HepG2 (cell line): ENCODE measurements around the gene RCOR3. TPM values are rescaled to one million over a fixed set of nuclear protein-coding genes. Genes with fewer than 3 reads are reported as not detected.
A peak's percentile ranks its signal among the peaks of the same experiment; 100 is the strongest.

Experiments
- EED ChIP-seq: sonication (generic); formaldehyde crosslinking; IDR thresholded peaks from 2 replicates; pipeline ENCODE4 v1.5.0; 2020; ENCODE audit warnings: mild to moderate bottlenecking, missing genetic modification reagents
- ETV5 ChIP-seq: IDR thresholded peaks from 2 replicates; pipeline ENCODE4 v1.6.1; 2018; ENCODE audit warnings: missing biosample characterization, missing genetic modification reagents, inconsistent platforms, borderline replicate concordance
- SOX5 ChIP-seq: IDR thresholded peaks from 2 replicates; pipeline ENCODE4 v1.6.1; 2016; ENCODE audit warnings: borderline replicate concordance
- ZC3H13 ChIP-seq: sonication (generic); formaldehyde crosslinking; IDR thresholded peaks from 2 replicates; pipeline ENCODE4 v1.8.1; 2023; ENCODE audit warnings: mild to moderate bottlenecking, missing genetic modification reagents, moderate library complexity
- ZMAT3 ChIP-seq: sonication (generic); formaldehyde crosslinking; conservative IDR thresholded peaks from 2 replicates; pipeline ENCODE4 v1.7.0; 2021; ENCODE audit warnings: missing genetic modification reagents
- polyA plus RNA-seq, 8 experiments: library from polyadenylated mRNA; depleted of rRNA in 3 of 8; stranded (reverse) in 7 of 8; unstranded in 1 of 8; fragments of >200 nt; fragmentation: Illumina TruSeq in 4 of 8; extraction: Trizol in 4 of 8; gene quantifications; 2 replicates each; pipeline versions ENCODE4 v1.2.1 to v1.2.3, GENCODE V29; 2011 to 2016; ENCODE audit warnings: low read depth in 4 of 8, missing spikeins in 1 of 8, mixed read lengths in 1 of 8; ENCODE audit not compliant: insufficient read depth in 1 of 8
- total RNA-seq, 5 experiments: library from RNA; depleted of rRNA; stranded (reverse); fragments of >200 nt; fragmentation: Illumina TruSeq; extraction: Trizol; gene quantifications; 2 replicates each; pipeline ENCODE4 v1.2.3, GENCODE V29; 2016; ENCODE audit warnings: low read depth in 1 of 5
- TF ChIP-seq, protein P1 (sequence below), 2 experiments: sonication (generic) in 1 of 2; formaldehyde crosslinking in 1 of 2; IDR thresholded peaks; 2 replicates each; pipeline versions ENCODE4 v1.4.0 to v1.6.1; 2016 to 2020; ENCODE audit warnings: borderline replicate concordance in 1 of 2, low read depth in 1 of 2, mild to moderate bottlenecking in 1 of 2, missing genetic modification reagents in 1 of 2
- TF ChIP-seq, protein P2 (sequence below): IDR thresholded peaks from 2 replicates; pipeline ENCODE4 v1.6.1; 2016
- TF ChIP-seq, protein P3 (sequence below): sonication (generic); formaldehyde crosslinking; conservative IDR thresholded peaks from 2 replicates; pipeline ENCODE4 v1.4.0; 2020; ENCODE audit warnings: missing genetic modification reagents
- TF ChIP-seq, protein P4 (sequence below): sonication (generic); formaldehyde crosslinking; IDR thresholded peaks from 2 replicates; pipeline ENCODE4 v1.5.1; 2020; ENCODE audit warnings: mild to moderate bottlenecking, missing genetic modification reagents, borderline replicate concordance
- TF ChIP-seq, protein P5 (sequence below): sonication (generic); formaldehyde crosslinking; IDR thresholded peaks from 2 replicates; pipeline ENCODE4 v1.4.0; 2020; ENCODE audit warnings: missing genetic modification reagents

Gene RCOR3
- total and polyA plus RNA-seq, 2 of the 13 experiments (the other 11 are each of a cell fraction or from before 2014, with no cell fraction given) = 16.8 to 31.6 TPM

DNA sequence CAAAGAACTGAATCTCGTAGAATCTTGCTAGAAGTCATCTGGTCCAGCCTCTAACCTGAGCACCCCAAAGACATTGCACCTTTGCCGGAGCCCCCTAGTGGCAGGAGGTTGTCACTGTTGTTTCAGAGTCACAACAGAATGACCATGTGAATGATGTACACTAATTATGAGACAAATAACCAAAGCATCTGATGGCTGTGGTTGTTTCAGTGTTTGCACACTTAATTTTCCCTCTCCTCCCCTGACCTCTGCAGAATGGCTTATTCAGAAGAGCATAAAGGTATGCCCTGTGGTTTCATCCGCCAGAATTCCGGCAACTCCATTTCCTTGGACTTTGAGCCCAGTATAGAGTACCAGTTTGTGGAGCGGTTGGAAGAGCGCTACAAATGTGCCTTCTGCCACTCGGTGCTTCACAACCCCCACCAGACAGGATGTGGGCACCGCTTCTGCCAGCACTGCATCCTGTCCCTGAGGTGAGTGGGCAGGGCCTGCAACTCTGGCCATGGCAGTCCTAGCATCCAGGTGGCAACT, 93.9 kb downstream of the RCOR3 start (continued):
- TF ChIP-seq, protein P1, sequence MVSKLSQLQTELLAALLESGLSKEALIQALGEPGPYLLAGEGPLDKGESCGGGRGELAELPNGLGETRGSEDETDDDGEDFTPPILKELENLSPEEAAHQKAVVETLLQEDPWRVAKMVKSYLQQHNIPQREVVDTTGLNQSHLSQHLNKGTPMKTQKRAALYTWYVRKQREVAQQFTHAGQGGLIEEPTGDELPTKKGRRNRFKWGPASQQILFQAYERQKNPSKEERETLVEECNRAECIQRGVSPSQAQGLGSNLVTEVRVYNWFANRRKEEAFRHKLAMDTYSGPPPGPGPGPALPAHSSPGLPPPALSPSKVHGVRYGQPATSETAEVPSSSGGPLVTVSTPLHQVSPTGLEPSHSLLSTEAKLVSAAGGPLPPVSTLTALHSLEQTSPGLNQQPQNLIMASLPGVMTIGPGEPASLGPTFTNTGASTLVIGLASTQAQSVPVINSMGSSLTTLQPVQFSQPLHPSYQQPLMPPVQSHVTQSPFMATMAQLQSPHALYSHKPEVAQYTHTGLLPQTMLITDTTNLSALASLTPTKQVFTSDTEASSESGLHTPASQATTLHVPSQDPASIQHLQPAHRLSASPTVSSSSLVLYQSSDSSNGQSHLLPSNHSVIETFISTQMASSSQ (IDR thresholded peaks at IDR 0.05; ENCODE audit: low read depth) = no peak
- TF ChIP-seq, protein P1 (CRISPR knock-in tag; IDR thresholded peaks at IDR 0.05; ENCODE audit: borderline replicate concordance) = no peak
- TF ChIP-seq, protein P2, sequence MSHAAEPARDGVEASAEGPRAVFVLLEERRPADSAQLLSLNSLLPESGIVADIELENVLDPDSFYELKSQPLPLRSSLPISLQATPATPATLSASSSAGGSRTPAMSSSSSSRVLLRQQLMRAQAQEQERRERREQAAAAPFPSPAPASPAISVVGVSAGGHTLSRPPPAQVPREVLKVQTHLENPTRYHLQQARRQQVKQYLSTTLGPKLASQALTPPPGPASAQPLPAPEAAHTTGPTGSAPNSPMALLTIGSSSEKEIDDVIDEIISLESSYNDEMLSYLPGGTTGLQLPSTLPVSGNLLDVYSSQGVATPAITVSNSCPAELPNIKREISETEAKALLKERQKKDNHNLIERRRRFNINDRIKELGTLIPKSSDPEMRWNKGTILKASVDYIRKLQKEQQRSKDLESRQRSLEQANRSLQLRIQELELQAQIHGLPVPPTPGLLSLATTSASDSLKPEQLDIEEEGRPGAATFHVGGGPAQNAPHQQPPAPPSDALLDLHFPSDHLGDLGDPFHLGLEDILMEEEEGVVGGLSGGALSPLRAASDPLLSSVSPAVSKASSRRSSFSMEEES (CRISPR knock-in tag) = no peak
- TF ChIP-seq, protein P3, sequence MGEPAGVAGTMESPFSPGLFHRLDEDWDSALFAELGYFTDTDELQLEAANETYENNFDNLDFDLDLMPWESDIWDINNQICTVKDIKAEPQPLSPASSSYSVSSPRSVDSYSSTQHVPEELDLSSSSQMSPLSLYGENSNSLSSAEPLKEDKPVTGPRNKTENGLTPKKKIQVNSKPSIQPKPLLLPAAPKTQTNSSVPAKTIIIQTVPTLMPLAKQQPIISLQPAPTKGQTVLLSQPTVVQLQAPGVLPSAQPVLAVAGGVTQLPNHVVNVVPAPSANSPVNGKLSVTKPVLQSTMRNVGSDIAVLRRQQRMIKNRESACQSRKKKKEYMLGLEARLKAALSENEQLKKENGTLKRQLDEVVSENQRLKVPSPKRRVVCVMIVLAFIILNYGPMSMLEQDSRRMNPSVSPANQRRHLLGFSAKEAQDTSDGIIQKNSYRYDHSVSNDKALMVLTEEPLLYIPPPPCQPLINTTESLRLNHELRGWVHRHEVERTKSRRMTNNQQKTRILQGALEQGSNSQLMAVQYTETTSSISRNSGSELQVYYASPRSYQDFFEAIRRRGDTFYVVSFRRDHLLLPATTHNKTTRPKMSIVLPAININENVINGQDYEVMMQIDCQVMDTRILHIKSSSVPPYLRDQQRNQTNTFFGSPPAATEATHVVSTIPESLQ (CRISPR knock-in tag) = no peak
- TF ChIP-seq, protein P4, sequence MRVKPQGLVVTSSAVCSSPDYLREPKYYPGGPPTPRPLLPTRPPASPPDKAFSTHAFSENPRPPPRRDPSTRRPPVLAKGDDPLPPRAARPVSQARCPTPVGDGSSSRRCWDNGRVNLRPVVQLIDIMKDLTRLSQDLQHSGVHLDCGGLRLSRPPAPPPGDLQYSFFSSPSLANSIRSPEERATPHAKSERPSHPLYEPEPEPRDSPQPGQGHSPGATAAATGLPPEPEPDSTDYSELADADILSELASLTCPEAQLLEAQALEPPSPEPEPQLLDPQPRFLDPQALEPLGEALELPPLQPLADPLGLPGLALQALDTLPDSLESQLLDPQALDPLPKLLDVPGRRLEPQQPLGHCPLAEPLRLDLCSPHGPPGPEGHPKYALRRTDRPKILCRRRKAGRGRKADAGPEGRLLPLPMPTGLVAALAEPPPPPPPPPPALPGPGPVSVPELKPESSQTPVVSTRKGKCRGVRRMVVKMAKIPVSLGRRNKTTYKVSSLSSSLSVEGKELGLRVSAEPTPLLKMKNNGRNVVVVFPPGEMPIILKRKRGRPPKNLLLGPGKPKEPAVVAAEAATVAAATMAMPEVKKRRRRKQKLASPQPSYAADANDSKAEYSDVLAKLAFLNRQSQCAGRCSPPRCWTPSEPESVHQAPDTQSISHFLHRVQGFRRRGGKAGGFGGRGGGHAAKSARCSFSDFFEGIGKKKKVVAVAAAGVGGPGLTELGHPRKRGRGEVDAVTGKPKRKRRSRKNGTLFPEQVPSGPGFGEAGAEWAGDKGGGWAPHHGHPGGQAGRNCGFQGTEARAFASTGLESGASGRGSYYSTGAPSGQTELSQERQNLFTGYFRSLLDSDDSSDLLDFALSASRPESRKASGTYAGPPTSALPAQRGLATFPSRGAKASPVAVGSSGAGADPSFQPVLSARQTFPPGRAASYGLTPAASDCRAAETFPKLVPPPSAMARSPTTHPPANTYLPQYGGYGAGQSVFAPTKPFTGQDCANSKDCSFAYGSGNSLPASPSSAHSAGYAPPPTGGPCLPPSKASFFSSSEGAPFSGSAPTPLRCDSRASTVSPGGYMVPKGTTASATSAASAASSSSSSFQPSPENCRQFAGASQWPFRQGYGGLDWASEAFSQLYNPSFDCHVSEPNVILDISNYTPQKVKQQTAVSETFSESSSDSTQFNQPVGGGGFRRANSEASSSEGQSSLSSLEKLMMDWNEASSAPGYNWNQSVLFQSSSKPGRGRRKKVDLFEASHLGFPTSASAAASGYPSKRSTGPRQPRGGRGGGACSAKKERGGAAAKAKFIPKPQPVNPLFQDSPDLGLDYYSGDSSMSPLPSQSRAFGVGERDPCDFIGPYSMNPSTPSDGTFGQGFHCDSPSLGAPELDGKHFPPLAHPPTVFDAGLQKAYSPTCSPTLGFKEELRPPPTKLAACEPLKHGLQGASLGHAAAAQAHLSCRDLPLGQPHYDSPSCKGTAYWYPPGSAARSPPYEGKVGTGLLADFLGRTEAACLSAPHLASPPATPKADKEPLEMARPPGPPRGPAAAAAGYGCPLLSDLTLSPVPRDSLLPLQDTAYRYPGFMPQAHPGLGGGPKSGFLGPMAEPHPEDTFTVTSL = 0 out of 2 replicates have a peak, but pooled peaks have one; percentile 28
- TF ChIP-seq ETV5 (CRISPR knock-in tag) (0 out of 2 replicates have a peak, but pooled peaks have one; percentile 19), ZC3H13 (CRISPR knock-in tag) (no peak), EED (CRISPR knock-in tag) (no peak), SOX5 (CRISPR knock-in tag) (peak; percentile 24; the same call in 1 of the 2 replicates), ZMAT3 (CRISPR knock-in tag) (no peak)
- TF ChIP-seq, protein P5, sequence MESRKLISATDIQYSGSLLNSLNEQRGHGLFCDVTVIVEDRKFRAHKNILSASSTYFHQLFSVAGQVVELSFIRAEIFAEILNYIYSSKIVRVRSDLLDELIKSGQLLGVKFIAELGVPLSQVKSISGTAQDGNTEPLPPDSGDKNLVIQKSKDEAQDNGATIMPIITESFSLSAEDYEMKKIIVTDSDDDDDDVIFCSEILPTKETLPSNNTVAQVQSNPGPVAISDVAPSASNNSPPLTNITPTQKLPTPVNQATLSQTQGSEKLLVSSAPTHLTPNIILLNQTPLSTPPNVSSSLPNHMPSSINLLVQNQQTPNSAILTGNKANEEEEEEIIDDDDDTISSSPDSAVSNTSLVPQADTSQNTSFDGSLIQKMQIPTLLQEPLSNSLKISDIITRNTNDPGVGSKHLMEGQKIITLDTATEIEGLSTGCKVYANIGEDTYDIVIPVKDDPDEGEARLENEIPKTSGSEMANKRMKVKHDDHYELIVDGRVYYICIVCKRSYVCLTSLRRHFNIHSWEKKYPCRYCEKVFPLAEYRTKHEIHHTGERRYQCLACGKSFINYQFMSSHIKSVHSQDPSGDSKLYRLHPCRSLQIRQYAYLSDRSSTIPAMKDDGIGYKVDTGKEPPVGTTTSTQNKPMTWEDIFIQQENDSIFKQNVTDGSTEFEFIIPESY = 0 out of 2 replicates have a peak, but pooled peaks have one; percentile 46
